SU-DHL-6 (cell line): ENCODE data around the gene ADGRG4.

Source experiments
- EZH2phosphoT487 ChIP-seq: fragments of 200-600 bp; sonication (generic), shearing (Covaris generic); conservative IDR thresholded peaks from 2 replicates; pipeline ENCODE4 v1.6.1; 2018; ENCODE audit warnings: mild to moderate bottlenecking, antibody characterized with exemption, low read length, moderate library complexity, mixed read lengths
- TF ChIP-seq, protein P1 (sequence below): fragments of 200-600 bp; sonication (generic); IDR thresholded peaks from one replicate; pipeline ENCODE4 v1.5.1; 2017; ENCODE audit warnings: antibody characterized with exemption, mild to moderate bottlenecking, low read length, moderate library complexity; ENCODE audit not compliant: insufficient read depth, poor library complexity, severe bottlenecking

DNA sequence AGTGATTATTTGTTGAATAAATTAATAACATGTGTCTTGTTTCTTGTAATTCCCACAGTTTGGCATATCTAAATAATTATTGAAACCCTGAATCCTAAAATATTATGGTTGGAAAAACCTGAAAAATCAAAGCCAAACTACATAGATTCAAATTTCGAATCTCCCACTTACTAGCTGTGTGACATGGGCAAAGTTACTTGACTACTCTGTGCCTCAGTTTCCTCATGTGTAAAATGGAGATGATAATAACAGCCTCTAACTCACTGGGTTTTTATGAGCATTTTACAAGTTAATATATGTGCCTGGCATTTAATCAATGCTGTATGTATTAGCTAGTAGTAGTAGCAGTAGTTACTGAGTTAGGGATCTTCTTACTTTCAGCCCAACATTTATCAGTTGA is 152.4 kb downstream of the ADGRG4 start:
- TF ChIP-seq, protein P1, sequence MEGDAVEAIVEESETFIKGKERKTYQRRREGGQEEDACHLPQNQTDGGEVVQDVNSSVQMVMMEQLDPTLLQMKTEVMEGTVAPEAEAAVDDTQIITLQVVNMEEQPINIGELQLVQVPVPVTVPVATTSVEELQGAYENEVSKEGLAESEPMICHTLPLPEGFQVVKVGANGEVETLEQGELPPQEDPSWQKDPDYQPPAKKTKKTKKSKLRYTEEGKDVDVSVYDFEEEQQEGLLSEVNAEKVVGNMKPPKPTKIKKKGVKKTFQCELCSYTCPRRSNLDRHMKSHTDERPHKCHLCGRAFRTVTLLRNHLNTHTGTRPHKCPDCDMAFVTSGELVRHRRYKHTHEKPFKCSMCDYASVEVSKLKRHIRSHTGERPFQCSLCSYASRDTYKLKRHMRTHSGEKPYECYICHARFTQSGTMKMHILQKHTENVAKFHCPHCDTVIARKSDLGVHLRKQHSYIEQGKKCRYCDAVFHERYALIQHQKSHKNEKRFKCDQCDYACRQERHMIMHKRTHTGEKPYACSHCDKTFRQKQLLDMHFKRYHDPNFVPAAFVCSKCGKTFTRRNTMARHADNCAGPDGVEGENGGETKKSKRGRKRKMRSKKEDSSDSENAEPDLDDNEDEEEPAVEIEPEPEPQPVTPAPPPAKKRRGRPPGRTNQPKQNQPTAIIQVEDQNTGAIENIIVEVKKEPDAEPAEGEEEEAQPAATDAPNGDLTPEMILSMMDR, result no peak
- TF ChIP-seq EZH2phosphoT487, result no peak
